ENCODE results near the gene BAK1.
A peak's percentile ranks its signal among the peaks of the same experiment; 100 is the strongest.

BAK1 gene
- long read RNA-seq, transcript BAK1-202 (6 exons, 2,136 nt): major isoform, 422 of 472 reads
- long read RNA-seq, partial matches to known transcripts: 6 of 472 reads
- long read RNA-seq, other reads (novel, unspliced or antisense): 44 of 472 reads

DNA sequence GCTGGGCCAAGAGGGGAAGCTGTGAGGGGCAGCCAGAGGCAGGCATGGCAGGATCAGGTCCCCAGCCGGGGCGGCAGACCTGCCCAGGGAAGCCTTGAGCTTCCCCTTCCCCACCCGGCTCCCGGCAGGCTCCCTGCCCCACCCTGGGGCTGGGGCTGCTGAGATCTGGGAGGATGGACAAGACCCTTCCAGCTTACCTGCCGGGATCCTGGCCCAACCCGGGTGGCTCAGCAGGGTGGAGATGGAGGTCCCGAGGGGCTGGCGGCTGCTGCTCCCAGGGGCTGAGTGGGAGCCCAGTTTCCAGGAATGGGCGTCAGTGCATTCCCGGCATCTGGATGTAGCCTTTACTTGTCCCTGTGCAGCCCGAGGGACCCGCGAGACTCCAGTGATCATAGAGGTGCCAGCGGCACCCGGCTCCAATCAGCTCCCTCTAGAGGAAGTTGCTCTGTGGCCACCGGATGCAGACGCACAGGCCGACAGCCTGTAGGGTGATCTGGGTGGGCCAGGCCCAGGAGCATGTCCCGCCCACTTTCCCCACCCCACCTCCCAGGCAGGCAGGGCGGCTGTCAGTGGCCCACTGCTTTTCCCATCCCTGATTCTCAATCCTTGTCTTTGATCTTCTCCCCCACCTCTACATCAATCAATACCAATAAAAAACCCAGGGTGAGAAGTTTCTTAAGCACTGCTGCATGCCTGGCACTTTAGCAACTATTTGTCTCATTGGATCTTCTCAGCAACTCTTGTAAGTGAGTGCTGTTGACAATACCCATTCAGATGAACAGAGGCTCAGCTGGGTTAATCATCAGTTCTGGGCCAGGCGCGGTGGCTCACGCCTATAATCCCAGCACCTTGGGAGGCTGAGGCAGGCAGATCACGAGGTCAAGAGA, at the start of gene BAK1:
Gene BAK1 (minus strand): TSS at position 449 of the 887 bp plus-strand sequence. CDS start 2,672 bp downstream, outside the sequence.
- DNase-seq (ENCODE audit: low read depth in 1 of 2, low spot score in 1 of 2): peak; percentile 84 to 93
- TF ChIP-seq, protein P1, sequence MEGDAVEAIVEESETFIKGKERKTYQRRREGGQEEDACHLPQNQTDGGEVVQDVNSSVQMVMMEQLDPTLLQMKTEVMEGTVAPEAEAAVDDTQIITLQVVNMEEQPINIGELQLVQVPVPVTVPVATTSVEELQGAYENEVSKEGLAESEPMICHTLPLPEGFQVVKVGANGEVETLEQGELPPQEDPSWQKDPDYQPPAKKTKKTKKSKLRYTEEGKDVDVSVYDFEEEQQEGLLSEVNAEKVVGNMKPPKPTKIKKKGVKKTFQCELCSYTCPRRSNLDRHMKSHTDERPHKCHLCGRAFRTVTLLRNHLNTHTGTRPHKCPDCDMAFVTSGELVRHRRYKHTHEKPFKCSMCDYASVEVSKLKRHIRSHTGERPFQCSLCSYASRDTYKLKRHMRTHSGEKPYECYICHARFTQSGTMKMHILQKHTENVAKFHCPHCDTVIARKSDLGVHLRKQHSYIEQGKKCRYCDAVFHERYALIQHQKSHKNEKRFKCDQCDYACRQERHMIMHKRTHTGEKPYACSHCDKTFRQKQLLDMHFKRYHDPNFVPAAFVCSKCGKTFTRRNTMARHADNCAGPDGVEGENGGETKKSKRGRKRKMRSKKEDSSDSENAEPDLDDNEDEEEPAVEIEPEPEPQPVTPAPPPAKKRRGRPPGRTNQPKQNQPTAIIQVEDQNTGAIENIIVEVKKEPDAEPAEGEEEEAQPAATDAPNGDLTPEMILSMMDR (IDR thresholded peaks at IDR 0.05; ENCODE audit: insufficient read depth, low read length): peak; percentile 39
- TF ChIP-seq GABPA (IDR thresholded peaks at IDR 0.05; ENCODE audit: low read depth) (peak; percentile 83), POLR2AphosphoS5 (IDR thresholded peaks at IDR 0.05; ENCODE audit: low read depth) (no peak), SPI1 (IDR thresholded peaks at IDR 0.05; ENCODE audit: borderline replicate concordance, low read depth) (no peak)
- TF ChIP-seq, protein P2, sequence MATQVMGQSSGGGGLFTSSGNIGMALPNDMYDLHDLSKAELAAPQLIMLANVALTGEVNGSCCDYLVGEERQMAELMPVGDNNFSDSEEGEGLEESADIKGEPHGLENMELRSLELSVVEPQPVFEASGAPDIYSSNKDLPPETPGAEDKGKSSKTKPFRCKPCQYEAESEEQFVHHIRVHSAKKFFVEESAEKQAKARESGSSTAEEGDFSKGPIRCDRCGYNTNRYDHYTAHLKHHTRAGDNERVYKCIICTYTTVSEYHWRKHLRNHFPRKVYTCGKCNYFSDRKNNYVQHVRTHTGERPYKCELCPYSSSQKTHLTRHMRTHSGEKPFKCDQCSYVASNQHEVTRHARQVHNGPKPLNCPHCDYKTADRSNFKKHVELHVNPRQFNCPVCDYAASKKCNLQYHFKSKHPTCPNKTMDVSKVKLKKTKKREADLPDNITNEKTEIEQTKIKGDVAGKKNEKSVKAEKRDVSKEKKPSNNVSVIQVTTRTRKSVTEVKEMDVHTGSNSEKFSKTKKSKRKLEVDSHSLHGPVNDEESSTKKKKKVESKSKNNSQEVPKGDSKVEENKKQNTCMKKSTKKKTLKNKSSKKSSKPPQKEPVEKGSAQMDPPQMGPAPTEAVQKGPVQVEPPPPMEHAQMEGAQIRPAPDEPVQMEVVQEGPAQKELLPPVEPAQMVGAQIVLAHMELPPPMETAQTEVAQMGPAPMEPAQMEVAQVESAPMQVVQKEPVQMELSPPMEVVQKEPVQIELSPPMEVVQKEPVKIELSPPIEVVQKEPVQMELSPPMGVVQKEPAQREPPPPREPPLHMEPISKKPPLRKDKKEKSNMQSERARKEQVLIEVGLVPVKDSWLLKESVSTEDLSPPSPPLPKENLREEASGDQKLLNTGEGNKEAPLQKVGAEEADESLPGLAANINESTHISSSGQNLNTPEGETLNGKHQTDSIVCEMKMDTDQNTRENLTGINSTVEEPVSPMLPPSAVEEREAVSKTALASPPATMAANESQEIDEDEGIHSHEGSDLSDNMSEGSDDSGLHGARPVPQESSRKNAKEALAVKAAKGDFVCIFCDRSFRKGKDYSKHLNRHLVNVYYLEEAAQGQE (IDR thresholded peaks at IDR 0.05; ENCODE audit: insufficient replicate concordance, low read depth): no peak
- H3K27me3 ChIP-seq (ENCODE audit: insufficient read depth, poor library complexity, severe bottlenecking): no peaks in the 10 kb centered on the region
- H3K27ac ChIP-seq (replicated peaks): peak within 1 kb of the TSS; percentile 76
- H3K4me3 ChIP-seq (replicated peaks; ENCODE audit: insufficient read depth, low read length): peak within 1 kb of the TSS; percentile 78

DNA sequence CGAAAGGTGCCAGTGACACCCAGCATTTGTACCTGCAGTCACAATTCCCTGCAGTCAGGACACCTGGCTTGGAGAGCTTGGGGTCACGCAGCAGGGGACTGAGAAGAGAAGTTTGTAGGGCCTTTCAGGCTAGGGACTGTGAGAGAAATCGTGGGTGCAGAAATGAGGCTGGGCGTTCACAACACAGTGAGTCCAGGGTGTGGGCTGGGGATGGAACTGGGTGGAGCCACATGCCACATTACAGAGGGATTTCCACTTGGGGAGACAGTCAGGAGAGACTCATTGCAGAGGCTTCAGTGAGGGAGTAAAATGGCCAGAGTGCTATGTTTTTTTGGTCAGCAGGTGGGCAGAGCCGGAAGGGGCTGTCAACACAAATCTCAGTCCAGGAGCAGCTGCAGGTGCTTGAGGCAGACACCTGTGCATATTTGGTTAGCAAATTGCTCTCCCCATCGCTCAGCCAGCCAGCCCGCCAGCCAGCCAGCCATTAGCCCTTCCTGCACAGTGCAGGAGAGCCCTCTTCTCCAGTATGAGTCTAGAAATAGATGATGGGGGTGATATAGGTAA, 48.4 kb upstream of the BAK1 start:
- no peak for TF ChIP-seq POLR2AphosphoS5 (IDR thresholded peaks at IDR 0.05; ENCODE audit: low read depth)
- TF ChIP-seq, protein P2 (IDR thresholded peaks at IDR 0.05; ENCODE audit: insufficient replicate concordance, low read depth): no peak
- TF ChIP-seq, protein P1 (IDR thresholded peaks at IDR 0.05; ENCODE audit: insufficient read depth, low read length): no peak
- no peak for TF ChIP-seq SPI1 (IDR thresholded peaks at IDR 0.05; ENCODE audit: borderline replicate concordance, low read depth)
- TF ChIP-seq GABPA (IDR thresholded peaks at IDR 0.05; ENCODE audit: low read depth): no peak
- DNase-seq (ENCODE audit: low read depth in 1 of 2, low spot score in 1 of 2): no peak
- Histone ChIP-seq H3K27ac (replicated peaks) (no peak overlapping the region), H3K4me3 (replicated peaks; ENCODE audit: insufficient read depth, low read length) (no peak overlapping the region), H3K27me3 (ENCODE audit: insufficient read depth, poor library complexity, severe bottlenecking) (peaks cover 7% of the 10 kb centered on the region)

DNA sequence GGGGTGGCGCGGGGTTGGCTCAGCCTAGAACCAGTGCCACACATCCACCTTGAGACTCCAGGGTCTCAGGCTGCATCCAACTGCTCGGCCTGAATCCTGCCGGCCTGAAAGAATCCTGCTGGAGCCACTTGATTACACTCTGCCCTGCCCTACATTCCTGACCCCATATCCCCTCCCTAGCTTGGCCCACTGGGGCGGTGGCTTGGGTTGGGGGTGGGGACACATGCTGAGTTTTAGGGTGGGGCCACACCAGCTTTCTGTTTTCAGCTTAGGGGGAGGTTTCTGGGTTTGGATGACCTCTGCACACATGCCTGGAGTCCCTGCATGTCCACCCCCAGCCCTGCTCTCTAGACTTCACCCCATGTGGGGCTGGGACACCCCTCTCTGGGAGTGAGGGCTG, 47.8 kb upstream of the BAK1 start:
- no peak for TF ChIP-seq GABPA (IDR thresholded peaks at IDR 0.05; ENCODE audit: low read depth)
- H3K27me3 ChIP-seq (ENCODE audit: insufficient read depth, poor library complexity, severe bottlenecking): peaks cover 5% of the 10 kb centered on the region
- H3K4me3 ChIP-seq (replicated peaks; ENCODE audit: insufficient read depth, low read length): no peak overlapping the region
- DNase-seq (ENCODE audit: low read depth in 1 of 2, low spot score in 1 of 2): no peak
- H3K27ac ChIP-seq (replicated peaks): no peak overlapping the region

DNA sequence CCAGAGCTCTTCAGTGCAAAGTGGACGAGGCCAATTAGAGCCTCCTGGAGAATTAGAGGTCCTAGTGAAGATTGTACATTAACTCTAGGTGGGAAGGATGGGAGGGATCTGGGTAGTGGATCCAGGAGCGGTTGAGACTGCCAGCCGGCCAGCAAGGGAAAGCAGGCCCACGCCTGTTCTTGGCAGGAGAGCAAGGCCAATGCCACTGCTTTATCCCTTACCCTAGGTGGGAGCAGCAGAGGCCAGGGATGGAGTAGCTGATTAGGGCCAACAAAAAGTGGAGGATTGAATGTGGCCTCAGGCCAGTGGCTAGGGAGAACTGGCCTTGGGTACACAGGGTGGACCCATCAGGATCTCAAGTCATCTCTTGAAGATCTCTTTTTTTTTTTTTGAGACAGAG, 44.8 kb upstream of the BAK1 start:
- no peak overlapping the region for H3K4me3 ChIP-seq (replicated peaks; ENCODE audit: insufficient read depth, low read length)
- no peak for TF ChIP-seq SPI1 (IDR thresholded peaks at IDR 0.05; ENCODE audit: borderline replicate concordance, low read depth)
- no peak for TF ChIP-seq GABPA (IDR thresholded peaks at IDR 0.05; ENCODE audit: low read depth)
- DNase-seq (ENCODE audit: low read depth in 1 of 2, low spot score in 1 of 2): no peak
- H3K27me3 ChIP-seq (ENCODE audit: insufficient read depth, poor library complexity, severe bottlenecking): peaks cover 20% of the 10 kb centered on the region
- H3K27ac ChIP-seq (replicated peaks): no peak overlapping the region

All from HL-60 (cell line).